Suppressor macrophage treated with lipopolysaccharide for 4 hours (primary cell): ENCODE results near the gene ZNF544.

ENCODE experiments used
- DNase-seq: peaks from one replicate; pipeline ENCODE4 v3.0.0-alpha.2; 2020

ZNF544 gene

DNA sequence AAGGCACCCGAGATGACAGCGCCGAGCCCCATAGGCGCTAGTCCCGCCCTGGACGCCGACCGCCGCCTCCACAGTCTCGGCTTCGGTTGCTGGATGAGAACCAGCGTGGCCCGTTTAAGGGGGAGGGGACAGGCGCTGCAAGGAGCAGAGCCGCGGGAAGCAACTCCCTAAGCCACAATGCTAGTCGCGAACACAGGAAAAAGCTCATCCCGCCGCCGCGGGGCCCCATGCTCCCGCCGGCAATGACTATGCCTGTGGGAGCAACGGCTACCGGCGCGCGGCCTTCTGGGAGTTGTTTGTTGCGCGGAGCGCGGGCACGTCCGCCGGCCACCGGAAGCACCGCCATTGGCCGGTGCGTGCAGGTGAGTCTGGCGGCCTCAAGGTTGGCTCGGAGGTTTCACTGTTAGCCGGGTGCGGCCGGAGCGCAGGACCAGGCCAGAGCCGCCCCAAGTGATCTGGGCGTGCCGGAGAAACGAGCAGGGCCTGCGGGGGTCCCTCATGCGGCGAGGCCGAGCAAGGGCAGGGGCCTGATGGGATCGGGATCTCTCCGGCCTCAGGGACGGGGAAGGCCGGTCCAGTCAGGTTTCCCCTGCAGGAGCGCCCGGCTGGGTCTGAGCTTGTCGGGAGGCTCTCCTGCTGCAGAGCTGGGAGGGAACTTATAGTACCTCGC is at the start of gene ZNF544:
Gene ZNF544 (plus strand): TSS at position 330 of the 670 bp plus-strand sequence. CDS start 15,110 bp downstream, outside the sequence.
- peak; percentile 60 for DNase-seq

DNA sequence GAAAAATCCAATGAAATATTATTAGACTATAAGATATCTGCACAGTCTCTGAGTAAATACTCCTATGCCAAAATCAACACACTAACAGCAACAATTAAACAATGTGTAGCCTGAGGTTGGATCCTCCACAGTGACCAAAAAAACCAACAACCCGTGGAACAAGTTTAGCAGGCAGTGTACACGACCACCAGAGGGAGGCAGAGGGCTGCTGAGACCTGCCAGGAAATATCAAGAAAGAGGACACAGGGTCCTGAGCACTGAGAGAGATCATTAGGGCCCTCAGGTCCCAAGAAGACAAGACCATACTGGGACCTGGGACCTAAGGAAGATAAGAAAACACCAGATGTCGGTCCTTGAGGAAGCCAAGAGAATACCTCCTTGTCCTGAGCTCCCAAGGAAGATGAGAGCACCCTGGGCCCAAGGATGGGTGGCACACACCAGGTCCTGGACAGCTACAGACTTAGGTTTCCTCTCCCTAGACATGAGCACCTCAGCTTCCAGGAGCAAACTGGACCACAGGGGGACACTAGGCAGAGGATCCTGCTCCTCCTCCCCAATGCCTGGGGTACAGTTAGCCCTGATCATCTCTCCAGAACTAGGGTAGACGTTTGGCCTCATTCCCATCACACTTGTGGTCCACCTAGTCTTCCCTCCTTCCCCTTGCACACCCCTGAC is 46.7 kb upstream of the ZNF544 start:
- peak; percentile 40 for DNase-seq

DNA sequence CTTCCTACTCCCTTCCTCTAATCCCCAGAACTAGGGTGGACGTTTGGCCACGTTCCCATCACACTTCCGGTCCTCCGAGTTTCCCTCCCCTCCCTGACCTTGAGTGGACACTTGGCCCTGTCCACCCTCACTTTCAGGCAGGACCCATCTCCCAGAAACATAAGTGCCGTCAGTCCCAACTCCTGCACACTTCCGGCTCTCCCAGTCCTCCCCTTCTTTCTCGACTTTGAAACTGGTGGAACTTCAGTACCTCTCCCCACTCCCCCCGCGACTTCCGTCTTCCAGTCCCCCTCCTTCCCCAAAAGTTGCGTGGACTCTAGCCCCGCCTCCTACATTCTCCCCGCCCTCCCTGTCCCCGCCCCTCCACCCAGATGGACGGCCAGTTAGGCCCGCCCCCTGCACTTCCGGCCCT is 46.1 kb upstream of the ZNF544 start:
- DNase-seq = peak; percentile 94

DNA sequence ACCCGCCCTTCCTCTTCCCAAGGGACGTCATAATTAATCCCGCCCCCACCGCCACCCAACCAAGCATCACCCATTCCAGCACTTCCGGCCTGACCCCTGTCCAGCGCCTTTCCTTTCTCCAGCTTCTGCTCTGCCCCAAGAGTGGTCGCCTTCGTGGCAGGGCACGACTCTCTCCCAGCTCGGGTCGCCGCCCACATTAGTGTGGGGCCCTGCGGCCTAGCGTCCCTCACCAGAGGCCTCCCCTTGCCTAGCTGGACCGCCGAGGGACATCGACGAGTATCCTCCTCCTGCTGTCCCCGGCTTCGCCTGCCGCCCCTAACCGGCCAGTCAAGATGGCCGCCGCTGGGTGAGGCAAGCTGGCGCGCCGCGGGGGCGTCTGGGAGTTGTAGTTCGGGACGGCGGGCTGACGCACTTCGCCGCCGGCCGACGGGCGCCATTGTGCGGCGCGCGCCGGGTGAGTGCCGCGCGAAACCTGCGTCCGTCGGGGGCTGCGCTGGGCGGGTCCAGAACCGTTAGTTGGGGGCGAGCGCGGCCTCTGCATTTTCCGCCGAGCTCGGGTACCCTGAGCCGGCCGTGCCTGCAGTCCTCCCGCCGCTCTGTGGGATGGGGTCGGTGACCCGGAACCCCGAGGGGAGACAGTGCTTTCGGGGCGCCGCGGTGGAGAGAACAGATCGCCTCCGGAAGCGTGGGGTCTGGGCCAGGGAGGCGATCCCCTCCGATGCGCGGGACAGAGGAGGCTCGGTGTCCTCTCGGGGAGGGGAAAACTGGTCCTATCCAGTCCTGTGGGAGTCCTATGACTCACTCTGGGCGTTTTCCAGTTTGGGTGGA is 45.5 kb upstream of the ZNF544 start, which contains the start of gene ZNF274:
Gene ZNF274 (plus strand): TSS at position 73 of the 828 bp plus-strand sequence. CDS start 905 bp downstream, outside the sequence.
- DNase-seq = peak; percentile 95

DNA sequence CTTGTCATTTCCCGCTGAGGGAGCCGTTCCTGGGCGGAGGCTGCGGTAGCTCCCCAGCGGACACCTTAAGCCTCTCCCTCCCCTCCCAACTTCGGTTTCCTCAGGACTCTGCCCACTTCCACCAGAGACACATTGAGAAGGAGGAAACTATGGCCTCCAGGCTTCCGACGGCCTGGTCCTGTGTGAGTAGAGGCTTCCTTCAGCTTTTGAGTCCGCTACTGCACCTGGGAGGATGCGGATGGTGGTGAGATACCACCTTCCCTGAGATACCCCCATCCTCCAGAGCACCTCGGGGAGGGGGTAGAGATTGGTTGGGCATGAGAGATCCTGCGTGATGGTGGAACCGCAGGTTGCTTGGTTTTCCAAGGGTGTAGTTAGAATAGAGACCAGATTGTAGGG is 44.9 kb upstream of the ZNF544 start:
- DNase-seq = no peak

DNA sequence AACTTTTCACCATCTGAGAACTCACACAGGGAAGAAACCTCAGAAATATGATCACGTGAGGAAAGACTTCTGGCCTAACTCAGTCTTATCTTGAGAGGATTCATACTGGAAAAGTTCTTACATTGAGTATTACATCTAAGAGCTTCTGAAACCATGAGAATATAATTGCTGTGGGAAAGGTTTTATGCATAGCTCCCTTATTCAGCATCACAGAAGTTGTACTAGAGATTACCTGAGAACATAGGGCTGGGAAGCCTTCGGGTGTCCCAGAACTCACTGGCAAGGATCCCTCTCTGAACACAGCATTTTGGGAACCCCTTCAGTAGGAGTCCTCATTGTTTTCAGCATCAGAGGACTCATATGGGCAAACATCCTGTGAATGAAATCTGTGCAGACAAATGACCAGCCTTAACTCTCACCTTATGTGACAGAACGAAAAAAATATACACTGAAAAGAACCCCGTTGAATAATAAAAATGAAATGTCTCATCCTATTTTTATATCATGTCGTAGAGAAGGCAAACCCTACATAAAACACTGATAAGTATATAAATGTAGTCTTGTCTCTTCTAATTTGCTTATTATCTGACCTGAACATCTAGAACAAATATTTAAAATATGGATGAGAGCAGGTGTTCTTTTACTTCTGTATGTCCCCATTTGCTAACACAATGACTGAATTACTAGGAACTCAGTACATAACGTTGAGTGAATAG is 31.7 kb upstream of the ZNF544 start:
- peak; percentile 28 for DNase-seq

DNA sequence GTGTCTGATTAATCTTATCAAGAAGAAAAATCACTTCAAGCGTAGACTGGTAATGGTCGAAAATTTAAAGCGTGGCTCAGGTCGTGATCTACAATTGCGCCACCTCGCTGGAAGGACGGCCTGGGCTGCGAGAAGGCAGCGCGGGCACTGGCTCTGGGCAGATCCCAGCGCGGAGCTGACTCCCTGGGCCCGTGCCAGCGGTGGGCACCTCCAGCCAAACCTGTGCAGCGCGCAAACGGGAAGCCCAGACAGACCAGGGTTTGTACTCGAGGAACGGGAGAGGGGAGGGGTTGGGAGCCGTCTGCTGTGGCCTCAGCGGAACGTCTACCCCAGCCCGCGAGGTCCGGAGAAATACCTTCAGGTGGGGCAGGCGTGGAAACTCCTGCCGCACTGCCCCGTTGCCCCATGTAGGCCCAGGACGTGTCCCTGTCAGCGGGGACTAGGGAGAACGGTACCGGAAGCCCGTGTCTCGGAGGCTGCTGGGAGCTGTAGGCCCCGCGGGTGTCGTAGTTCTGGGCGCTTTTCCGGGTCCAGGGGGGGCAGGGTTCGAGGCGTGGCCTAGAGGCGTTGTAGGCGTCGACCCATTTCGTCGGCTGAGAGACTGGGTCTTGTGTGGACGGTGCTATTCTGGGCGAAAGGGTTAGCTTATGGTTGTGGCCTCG is 24.8 kb upstream of the ZNF544 start:
- no peak for DNase-seq

DNA sequence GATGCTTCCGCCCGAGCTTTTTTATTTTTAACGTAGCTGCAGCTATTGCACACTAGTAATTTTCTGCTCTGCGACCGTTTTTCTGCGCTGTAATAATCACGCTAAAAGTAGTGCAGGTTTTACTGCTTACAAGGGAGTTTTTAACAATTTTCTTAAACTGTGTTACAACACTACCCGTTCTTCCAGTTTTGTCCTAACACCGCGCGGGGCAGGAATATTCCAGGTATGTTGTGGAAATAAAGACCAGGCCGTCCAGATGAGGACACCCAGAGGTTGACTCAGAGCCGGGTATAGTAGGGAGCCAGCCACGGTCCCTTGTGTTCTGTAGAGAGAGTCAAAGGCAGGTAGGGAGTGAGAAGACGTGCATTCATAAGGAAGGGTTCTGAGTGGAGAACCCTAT is 24.1 kb upstream of the ZNF544 start:
- DNase-seq = no peak

DNA sequence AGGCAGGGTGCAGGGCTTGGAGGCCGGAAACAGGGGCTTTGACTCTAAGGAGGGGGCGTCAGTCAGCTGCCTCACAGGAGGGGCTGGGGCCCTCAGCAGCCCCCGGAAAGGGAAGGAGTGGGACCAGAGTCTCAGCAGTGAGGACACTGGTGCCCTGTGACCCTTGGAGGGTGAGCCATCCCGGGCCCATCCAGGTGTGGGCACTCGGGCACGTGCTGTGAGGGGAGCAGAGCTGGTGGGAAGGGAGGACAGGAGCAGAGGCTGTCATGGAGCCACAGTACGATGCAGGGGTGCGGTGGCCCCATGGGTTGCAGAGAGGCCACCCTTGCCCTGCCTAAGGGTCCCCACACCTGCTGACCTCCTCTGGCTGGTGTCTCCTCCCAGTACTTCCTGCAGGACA is 19.1 kb upstream of the ZNF544 start:
- no peak for DNase-seq

DNA sequence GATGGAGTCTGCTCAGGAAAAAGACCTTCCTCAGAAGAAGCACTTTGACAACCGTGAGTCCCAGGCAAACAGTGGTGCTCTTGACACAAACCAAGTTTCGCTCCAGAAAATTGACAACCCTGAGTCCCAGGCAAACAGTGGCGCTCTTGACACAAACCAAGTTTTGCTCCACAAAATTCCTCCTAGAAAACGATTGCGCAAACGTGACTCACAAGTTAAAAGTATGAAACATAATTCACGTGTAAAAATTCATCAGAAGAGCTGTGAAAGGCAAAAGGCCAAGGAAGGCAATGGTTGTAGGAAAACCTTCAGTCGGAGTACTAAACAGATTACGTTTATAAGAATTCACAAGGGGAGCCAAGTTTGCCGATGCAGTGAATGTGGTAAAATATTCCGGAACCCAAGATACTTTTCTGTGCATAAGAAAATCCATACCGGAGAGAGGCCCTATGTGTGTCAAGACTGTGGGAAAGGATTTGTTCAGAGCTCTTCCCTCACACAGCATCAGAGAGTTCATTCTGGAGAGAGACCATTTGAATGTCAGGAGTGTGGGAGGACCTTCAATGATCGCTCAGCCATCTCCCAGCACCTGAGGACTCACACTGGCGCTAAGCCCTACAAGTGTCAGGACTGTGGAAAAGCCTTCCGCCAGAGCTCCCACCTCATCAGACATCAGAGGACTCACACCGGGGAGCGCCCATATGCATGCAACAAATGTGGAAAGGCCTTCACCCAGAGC is 16.2 kb upstream of the ZNF544 start:
- DNase-seq = peak; percentile 6

DNA sequence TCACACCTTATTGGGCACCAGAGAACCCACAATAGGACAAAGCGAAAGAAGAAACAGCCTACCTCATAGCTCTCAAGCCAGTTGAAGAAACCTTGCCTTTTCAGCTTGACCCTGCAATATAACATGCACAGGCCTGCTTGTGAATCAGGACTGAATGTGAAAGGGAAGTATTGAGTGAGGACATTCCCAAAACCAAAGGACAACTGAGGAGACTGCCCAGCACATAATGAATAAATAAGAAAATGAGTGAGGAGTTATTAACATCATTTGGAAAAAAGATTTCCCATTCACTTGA is 15.7 kb upstream of the ZNF544 start:
- no peak for DNase-seq

DNA sequence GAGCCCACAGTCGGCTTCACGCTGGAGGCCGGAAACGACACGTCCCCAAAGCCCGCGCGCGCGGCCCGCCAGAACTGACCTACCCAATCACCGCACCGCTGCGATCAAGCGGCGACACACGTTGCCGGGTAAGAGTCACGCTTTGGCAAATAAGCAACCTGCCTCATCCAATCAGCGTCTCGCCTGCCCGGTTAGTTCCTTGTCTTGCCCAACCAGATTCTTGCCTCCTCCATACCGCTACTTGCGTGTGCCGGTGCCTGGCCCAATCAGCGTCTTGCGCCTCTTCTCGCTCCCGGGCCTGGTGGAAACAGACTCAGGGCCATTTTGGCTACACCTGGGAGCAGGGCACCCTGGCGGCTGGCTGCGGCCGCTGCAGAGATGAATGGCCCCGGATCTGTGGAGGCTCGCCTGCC is 11.6 kb upstream of the ZNF544 start:
- DNase-seq = no peak

DNA sequence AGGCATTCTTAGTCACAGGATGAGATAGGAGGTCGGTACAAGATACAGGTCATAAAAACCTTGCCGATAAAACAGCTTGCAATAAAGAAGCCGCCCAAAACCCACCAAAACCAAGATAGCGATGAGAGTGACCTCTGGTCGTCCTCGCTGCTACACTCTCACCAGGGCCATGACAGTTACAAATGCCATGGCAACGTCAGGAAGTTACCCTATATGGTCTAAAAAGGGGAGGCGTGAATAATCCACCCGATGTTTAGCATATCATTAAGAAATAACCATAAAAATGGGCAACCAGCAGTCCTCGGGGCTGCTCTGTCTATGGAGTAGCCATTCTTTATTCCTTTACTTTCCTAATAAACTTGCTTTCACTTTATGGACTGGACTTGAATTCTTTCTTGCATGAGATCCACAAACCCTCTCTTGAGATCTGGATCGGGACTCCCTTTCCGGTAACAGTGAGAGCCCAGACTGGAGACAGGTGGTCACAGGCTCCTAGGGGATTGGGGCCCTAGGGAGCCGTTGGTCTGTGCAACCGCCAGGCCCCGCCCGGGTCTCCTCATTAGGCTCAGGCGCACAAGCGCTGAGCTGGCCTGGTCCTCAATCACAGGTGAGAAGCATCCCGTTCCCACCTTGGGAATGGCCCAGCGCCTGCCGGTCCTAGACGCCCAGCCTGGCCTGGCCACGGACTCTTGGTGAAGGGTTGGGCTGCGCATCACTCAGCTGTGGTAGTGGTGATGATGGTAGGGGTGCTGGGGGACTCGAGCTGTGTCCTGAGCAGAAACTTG is 10.9 kb upstream of the ZNF544 start:
- no peak for DNase-seq

DNA sequence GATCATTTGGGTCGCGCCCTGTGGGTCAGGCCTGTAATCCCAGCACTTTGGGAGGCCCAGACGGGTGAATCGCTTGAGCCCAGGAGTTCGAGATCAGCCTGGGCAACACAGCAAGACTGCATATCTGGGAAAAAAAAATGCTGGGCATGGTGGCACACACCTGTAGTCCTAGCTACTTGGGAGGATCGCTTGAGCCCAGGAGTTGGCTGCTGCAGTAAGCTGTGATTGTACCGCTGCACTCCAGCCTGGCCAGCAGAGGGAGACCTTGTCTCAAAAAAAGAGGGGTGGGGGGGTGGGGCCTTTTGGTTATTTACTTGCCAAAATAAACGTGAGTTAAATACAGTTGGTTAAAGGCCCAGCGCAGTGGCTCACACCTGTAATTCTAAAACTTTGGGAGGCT is 9.8 kb upstream of the ZNF544 start:
- DNase-seq = peak; percentile 18

DNA sequence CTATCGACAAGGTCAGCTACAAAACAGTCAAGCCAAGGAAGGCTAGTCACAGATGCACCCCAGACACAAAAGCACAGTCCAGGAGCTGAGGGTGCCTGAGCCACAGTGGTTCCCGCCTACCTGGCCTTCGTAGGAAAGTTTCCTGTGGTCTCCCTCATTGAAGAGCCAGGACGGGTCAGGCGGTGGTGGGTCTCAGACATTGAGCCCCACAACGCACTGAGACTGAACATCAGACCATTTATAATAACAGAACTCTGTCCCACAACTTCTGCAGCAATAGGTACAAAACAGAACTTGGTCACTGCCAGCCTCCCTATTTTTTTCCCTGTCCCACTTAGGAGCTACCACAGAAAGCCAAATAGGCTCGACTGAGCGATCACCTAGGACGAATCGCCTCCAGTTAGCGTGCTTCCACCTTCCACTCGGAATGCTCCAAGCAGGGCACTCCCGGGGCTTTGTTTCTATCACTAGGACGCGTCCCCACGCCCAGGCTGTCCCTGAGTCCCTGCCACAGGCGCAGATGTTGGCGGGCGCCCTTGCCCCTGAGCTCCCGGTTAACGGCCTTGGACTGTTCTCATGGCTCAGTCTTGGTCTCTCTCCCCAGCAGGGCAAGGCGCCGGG is 640 bp upstream of the ZNF544 start:
- no peak for DNase-seq

DNA sequence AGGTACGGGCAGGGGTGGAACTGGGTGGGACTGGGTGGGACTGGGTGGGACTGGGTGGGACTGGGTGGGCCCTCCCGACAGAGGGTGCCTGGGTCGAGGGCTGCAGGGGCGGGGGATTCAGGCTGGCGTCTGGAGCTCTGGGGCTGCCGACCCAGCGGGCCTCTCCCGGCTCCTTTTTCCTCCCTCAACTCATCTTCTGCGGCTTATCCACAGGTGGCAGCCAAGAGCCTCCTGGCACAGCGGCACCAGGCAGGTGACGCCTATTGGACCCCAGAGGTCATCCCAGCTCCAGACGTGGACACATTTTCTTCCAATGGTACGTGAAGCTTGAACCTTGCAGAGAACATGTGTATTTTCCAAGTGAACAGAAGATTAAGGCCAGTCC is 533 bp downstream of the ZNF544 start:
- DNase-seq = no peak

DNA sequence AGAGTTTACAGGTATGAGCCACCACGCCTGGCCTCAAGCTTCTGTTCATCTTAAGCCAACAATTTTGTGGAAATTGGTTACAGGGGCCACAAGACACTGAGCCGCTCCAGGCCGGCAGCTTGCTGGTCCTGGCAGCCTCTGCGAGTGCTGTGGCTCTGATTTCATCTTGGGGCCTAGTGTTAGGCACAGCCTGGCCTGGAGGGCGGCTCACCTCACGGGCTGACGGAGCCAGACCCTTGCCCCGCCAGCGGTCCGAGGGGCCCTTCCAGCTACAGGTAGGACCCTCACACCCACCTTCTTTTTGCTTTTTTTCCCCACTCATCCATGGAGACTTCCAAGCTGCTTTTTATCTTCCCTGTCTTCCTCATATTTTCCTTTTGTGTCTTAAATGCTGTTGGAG is 8.6 kb downstream of the ZNF544 start:
- no peak for DNase-seq

DNA sequence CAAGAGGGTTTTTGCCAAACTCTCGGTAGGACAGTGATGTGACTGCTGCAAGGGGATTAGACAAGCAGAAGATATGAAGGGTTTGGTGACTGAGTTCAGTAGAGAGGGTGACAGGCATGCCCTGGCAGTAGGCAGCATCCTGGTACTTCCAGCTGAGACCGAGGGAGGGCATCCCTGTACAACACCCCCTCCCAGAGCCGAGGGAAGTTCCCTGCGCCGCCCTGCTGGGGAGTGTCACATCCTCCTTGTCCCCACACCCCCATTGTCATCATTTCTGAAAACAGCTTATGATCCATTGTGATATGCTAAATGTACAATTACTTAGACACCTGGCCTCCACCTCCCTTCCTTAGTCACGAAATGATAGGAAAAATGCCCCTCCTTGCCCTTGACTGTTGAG is 14.6 kb downstream of the ZNF544 start:
- no peak for DNase-seq

DNA sequence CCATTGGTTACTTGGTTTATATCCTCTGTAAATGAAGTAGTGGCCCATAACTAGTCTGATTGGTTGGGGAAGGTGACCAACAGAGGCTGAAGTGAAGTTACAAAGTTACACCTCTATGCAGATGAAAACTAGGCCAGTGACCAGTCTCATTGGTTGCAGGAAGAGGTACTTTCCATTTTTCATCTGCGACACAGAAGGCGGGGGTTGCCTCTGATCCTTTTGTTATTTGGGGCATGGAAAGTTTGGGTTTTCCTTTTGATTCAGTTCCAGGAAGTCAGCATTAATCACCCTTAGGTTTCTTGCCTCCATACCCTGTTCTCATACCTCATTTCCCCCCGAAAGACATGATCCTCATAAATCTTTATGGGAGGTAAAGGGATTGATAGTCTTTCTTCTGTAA is 20.2 kb downstream of the ZNF544 start:
- DNase-seq = no peak

DNA sequence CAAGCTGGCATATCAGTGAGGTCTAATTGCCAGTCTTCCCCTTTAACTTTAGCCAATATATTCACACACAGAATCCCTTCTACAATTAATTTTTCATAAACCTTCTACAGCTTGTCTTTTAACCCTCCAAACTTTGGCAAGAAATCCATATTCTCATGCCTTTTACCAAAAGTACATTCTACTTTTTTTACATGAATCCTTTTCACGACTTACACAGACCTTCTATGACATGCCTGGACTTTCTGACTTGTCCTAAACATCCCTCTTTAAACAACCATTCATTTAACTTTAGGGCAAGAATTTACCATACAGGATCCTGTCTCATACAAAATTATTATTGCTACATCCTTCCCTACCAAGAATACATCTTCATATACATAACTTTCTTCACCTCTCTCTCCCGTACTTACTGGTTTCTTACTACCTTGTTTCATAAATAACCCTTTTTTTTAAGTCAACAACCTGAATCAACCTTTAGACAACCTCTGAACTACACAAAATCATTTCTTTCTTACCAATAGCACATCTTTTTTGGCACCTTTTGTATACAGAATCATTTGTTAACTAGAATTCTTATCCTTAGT is 23.5 kb downstream of the ZNF544 start:
- no peak for DNase-seq
